ENCODE results near the gene GRWD1.

GRWD1 gene

GRCh38 chr19:48456864-48457263 is 11.1 kb downstream of the GRWD1 start:
- DNase-seq (ENCODE audit: low read depth) = no peak

DNA sequence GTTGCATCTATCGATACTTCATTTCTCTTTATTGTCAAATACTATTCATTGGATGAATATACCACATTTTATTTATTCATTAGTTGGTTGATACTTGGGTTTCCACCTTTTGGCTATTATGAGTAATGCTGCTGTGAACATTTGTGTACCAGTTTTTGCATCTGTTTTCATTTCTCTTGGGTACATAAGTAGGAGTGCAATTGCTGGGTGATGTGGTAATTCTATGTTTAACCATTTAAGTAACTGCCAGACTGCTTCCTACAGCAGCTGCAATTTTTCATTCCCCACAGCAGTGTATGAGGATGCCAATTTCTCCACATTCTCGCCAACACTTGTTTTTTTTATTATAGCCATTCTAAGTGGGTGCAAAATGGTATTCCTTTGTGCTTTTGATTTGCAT is 12.2 kb downstream of the GRWD1 start:
- DNase-seq (ENCODE audit: low read depth) = peak; percentile 76

DNA sequence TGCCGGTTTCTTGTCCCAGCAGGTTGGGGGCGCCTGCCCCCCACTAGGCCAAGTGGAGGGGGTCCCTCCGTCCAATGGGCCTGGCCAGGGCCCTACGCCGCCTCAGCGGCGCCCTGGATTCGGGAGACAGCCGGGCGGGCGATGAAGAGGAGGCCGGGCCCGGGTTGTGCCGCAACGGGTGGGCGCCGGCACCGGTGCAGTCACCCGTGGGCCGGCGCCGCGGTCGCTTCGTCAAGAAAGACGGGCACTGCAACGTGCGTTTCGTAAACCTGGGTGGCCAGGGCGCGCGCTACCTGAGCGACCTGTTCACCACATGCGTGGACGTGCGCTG is 15.8 kb downstream of the GRWD1 start:
- DNase-seq (ENCODE audit: low read depth) = no peak

DNA sequence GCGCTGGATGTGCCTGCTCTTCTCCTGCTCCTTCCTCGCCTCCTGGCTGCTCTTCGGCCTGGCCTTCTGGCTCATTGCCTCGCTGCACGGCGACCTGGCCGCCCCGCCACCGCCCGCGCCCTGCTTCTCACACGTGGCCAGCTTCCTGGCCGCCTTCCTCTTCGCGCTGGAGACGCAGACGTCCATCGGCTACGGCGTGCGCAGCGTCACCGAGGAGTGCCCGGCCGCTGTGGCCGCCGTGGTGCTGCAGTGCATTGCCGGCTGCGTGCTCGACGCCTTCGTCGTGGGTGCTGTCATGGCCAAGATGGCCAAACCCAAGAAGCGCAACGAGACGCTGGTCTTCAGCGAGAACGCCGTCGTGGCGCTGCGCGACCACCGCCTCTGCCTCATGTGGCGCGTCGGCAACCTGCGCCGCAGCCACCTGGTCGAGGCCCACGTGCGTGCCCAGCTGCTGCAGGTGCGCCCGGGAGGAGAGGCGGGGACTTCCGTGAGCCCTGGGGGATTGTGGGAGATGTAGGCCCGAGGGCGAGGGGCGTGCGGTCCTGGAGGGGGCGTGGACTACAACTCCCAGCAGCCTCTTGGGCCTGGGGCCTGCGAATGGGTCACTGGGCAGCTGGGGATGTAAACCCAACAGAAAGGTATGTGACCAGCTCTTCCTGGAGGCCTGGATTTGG is 16.3 kb downstream of the GRWD1 start:
- no peak for DNase-seq (ENCODE audit: low read depth)

GRCh38 chr19:48465215-48465614 is 19.4 kb downstream of the GRWD1 start:
- no peak for DNase-seq (ENCODE audit: low read depth)

DNA sequence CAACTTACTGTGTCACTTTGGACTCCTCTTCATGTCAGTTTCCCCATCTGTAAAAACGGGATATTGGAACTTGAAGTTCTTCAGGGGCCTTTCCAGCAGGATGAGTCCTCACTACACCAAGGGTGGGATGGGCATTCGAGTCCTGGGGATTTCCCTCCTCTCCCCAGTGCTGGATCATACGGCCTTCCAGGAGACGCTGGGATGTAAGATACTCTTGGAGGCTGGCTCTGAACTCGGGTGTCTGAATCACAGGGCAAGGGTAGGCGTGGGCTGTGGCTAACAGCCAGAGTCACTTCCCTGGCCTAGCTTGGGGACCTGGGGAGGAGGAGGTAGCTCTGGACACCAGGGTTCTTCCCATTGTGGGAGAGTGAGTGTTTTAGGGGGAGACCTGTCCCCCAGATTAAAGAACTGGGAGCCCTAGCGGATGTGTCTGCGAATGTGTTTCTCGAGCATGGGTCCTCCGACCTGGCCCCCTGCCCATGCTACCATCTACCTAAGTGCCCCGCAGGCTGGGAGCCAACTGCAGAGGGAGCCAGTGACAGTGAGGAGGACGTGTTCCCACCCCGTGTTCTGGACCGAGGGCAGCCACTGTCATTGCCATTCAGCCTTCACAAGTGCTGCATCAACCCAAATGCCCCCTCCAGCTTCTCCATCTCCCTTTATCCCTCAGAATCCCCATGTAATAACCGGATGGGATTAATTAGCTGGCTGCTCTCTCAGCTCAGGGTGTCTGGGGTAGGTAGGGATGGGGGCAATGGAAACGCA is 21.0 kb downstream of the GRWD1 start:
- DNase-seq (ENCODE audit: low read depth) = no peak

DNA sequence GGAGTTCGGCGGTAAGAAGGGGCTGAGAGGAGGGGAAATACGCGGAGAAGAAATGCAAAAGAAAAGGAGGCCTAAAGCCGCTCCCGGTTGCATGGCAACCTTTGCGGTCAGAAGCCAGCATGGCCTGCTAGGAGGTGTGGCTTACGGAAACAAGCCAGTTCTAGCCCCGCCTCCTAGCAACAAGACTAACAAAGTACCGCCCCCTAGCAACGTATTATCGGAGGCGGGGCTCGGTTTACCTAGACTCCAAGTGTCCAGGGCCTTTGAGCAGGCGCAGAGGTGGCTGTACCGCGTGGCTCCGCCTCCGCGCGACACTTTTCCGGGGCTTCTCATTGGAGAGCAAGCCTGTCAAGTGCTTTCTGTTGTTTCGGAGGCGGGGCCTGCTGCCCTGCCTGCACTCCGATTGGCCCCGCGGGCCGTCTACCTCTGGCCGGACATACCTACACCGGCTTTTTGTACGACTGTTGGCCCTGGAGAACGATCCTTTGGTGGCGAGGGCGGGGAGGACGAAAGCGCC is 23.0 kb downstream of the GRWD1 start:
- peak; percentile 100 for DNase-seq (ENCODE audit: low read depth)

DNA sequence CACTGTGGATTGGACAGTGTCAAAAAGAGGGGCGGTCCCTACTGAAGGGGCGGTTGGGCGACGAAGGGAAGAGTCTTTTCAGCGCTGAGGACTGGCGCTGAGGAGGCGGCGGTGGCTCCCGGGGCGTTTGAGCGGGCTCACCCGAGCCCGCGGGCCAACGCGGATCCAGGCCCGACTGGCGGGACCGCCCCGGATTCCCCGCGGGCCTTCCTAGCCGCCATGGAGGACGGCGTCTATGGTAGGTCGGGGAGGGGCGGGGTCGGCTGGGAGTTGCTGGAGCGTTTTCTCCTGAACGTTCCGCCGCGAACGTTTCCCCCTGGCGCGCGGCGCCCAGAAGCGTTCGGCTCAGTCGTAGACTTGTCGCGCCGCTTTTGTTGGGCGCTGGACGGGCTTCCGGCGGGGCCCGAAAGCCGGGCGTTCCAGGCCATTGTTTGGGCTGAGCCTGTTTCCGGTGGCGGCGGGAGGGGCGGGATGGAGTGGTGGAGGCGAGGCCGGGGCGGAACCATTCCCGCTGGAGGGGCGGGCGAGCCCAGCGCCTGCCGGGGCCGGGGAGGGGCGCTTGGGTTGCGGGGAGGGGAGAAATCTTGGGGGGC is 23.6 kb downstream of the GRWD1 start, which contains the start of gene CYTH2:
TSS of gene CYTH2 (plus strand) at position 81 of the 593 bp plus-strand sequence. CDS start at position 220, 139 bp downstream.
- peak; percentile 85 for DNase-seq (ENCODE audit: low read depth)

GRCh38 chr19:48469934-48470680 is 24.3 kb downstream of the GRWD1 start:
- DNase-seq (ENCODE audit: low read depth) = no peak

- DNase-seq (ENCODE audit: low read depth) = no peak
Observed at GRCh38 chr19:48470856-48471255, 25.1 kb downstream of the GRWD1 start.

- DNase-seq (ENCODE audit: low read depth) = no peak
Observed at GRCh38 chr19:48471836-48472235, 26.1 kb downstream of the GRWD1 start.

GRCh38 chr19:48473161-48473966 is 27.6 kb downstream of the GRWD1 start:
- no peak for DNase-seq (ENCODE audit: low read depth)

DNA sequence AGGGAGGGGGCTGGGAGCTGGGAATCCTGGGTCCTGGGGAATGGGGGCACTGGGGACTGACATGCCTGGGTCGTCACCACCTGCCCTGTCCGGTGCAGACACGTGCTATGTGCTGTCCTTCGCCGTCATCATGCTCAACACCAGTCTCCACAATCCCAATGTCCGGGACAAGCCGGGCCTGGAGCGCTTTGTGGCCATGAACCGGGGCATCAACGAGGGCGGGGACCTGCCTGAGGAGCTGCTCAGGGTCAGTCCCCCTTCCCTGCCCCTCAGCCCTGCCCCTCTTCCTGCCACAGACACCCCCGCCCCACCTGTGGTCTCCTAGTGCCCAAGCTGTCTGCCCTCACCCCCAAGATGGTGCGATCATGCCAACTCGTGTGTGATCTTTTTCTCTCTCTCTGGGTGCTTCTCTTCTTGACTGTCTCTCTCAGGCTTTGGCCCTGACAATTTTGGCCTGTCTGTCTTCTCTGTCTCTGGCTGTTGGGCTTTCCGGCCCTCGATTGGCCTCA is 28.4 kb downstream of the GRWD1 start:
- no peak for DNase-seq (ENCODE audit: low read depth)

GRCh38 chr19:48475369-48476068 is 29.7 kb downstream of the GRWD1 start:
- DNase-seq (ENCODE audit: low read depth) = no peak

GRCh38 chr19:48476176-48476575 is 30.4 kb downstream of the GRWD1 start:
- no peak for DNase-seq (ENCODE audit: low read depth)

DNA sequence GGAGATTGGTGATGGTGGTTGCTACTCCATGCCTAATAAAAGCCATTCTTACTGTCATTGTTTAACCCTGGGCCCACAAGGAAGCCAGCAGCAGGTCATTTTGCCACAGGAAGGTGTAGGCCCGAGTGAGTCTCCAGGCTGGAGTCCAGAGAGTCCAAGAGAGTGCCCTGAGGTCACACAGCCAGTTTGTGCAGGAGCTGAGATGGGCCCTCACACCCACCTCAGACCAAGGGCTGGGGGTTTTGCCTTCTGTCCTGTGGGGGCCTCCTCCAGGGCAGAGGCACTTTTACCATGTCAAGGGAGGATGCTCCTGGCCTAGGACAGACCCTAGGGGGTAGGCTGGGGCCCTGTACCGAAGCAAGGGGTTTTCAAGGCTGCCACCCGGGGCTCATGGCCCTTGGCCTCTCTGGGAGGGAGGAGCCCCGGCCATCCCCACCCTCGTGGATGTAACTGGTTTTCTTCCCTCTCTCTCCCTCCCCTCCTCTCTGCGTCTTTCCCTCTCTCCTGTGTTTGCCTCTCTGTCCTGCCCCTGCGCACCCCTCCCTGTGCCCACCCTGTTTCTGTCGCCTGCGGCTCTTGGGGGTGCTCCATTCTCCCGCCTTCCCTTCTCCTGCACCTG is 31.4 kb downstream of the GRWD1 start:
- no peak for DNase-seq (ENCODE audit: low read depth)

DNA sequence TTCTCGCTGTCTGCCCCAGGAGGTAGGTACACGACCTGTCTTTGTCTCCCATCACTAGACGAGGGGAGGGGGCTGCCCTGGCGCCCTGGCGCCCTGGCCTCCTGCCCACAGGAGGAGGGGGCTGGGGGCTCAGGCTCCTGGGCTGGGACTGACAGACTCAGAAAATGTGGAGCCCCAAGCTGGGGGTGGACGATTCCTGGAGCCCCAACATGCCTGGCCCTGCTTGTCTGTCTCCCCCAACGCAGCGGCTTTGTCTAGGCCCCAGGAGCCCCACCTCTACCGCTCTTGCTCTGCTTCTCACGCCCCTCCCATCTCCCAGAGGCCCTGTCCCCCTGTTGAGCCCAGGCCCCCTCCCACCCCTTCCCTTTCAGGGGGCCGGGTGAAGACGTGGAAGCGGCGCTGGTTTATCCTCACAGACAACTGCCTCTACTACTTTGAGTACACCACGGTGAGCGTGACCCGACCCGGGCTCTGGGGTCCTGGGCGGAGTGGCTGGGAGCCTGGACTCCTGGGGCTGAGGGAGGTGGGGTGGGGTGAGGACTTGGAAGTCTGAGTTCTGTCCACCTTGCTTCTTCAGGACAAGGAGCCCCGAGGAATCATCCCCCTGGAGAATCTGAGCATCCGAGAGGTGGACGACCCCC is 32.0 kb downstream of the GRWD1 start:
- DNase-seq (ENCODE audit: low read depth) = no peak

DNA sequence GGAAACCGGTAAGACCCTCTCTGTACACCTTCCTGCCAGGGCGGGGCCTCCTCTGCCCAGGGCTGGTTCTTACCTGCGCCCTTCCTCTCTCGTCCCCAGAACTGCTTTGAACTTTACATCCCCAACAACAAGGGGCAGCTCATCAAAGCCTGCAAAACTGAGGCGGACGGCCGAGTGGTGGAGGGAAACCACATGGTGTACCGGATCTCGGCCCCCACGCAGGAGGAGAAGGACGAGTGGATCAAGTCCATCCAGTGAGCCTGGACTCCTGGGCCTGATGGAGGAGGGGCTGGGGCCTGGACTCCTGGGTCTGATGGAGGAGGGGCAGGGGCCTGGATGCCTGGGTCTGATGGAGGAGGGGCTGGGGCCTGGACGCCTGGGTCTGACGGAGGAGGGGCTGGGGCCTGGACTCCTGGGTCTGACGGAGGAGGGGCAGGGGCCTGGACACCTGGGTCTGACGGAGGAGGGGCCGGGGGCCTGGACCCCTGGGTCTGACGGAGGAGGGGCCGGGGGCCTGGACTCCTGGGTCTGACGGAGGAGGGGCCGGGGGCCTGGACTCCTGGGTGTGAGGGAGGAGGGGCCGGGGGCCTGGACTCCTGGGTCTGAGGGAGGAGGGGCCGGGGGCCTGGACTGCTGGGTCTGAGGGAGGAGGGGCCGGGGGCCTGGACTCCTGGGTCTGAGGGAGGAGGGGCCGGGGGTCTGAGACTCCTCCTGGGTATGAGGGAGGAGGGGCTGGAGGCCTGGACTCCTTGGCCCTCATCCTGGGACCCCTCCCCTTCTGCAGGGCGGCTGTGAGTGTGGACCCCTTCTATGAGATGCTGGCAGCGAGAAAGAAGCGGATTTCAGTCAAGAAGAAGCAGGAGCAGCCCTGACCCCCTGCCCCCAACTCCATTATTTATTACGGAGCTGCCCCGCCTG is 32.8 kb downstream of the GRWD1 start:
- no peak for DNase-seq (ENCODE audit: low read depth)

DNA sequence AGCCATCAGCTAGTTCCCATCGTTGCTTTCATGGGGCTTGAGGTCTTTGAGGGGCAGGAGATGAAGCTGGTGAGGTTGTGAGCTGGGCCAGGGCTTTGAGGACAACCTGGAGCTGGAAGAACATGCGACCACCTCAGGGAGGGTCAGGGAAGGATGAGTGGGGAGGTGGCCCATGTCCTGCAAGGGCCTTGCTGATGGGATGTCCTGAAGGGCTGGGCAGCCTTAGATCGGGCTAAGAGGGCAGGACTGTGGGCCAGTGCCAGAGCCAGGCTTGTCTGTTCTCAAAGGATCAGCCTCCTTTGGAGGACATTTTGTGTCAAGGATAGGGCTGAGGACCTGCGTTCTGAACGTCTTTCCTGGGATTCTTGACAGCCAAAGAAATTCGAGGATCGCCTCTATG is 33.9 kb downstream of the GRWD1 start:
- no peak for DNase-seq (ENCODE audit: low read depth)

Measured in fibroblast of gingiva (primary cell).